Loucy (cell line): Measurements from ENCODE around the gene FSTL4.

Source experiments
- EZH2phosphoT487 ChIP-seq: fragments of 200-600 bp; IDR thresholded peaks from 2 replicates; pipeline ENCODE4 v1.6.1; 2018; ENCODE audit warnings: antibody characterized with exemption, mild to moderate bottlenecking, moderate library complexity, borderline replicate concordance
- TF ChIP-seq, protein P1 (sequence below): fragments of 200-600 bp; sonication (generic); conservative IDR thresholded peaks from 2 replicates; pipeline ENCODE4 v1.5.1; 2014; ENCODE audit warnings: mild to moderate bottlenecking, antibody characterized with exemption, low read length

DNA sequence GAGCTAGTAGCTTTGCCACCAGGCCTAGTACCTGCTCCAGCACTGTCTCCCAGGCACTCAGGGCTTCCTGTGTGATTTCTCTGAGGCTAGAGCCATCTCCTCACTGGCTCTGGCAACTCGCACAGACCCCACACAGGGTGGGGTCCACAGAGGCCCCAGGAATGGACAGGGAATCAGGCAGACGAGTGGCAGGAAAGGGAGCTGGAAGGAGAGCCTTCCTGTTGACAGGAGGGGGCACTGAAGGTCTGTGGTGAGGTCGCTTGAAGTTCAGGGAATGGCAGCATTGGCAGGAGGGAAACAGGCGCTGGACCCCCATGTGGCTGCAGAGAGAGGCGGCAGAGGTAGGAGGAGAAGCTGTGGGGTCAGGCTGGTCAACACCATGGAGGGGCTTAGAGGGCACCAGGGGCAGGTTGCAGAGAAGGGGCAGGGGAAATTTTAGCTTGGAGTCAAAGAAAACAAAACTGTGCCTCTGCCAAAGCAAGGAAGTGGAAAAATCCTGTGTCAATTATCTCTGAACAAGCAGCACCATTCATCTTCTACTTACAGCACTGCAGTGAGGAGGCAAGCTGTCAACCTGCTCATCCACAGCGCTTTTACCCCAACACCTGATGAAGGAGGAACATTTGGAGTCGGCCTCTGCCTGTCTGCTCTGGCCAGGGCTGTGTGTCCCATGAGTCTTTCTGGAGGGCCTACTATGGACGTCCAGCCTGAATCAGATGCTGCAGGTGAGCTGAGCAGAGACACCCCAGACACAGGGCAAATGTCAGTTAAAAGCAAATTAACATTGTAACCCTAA lies 270.2 kb downstream of the FSTL4 start:
- TF ChIP-seq, protein P1, sequence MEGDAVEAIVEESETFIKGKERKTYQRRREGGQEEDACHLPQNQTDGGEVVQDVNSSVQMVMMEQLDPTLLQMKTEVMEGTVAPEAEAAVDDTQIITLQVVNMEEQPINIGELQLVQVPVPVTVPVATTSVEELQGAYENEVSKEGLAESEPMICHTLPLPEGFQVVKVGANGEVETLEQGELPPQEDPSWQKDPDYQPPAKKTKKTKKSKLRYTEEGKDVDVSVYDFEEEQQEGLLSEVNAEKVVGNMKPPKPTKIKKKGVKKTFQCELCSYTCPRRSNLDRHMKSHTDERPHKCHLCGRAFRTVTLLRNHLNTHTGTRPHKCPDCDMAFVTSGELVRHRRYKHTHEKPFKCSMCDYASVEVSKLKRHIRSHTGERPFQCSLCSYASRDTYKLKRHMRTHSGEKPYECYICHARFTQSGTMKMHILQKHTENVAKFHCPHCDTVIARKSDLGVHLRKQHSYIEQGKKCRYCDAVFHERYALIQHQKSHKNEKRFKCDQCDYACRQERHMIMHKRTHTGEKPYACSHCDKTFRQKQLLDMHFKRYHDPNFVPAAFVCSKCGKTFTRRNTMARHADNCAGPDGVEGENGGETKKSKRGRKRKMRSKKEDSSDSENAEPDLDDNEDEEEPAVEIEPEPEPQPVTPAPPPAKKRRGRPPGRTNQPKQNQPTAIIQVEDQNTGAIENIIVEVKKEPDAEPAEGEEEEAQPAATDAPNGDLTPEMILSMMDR, result no peak
- no peak for TF ChIP-seq EZH2phosphoT487
